ENCODE measurements around the gene FAM237B. TPM values are rescaled to one million over a fixed set of nuclear protein-coding genes. Genes with fewer than 3 reads are reported as not detected.

Gene FAM237B
- total RNA-seq, 2 donors from 2014 or later, result not detected

GRCh38 chr7:90334193-90334843 lies 13.2 kb upstream of the FAM237B start:
- TF ChIP-seq POLR2A (IDR thresholded peaks at IDR 0.05) (no peak), CTCF (IDR thresholded peaks at IDR 0.05) (no peak)
- ATAC-seq, result no peak
- no peak for DNase-seq
- Histone ChIP-seq H3K4me3 (no peak overlapping the region), H3K27ac (no peak overlapping the region), H3K36me3 (replicated peaks in 1 of 2; ENCODE audit: insufficient read depth in 1 of 2, low read depth in 2 of 2) (no peaks in the 10 kb centered on the region), H3K4me1 (no peaks in the 10 kb centered on the region), H3K9me3 (no peaks in the 10 kb centered on the region), H3K27me3 (no peaks in the 10 kb centered on the region)
- 94 to 95% methylated on average over 12 to 34 of the region's 48 CpGs for WGBS, 2 donors
- intact Hi-C loops (cut with DNase I), result no loop called here

- no peak overlapping the region for H3K27ac ChIP-seq
- no peaks in the 10 kb centered on the region for H3K9me3 ChIP-seq
- no peaks in the 10 kb centered on the region for H3K36me3 ChIP-seq (replicated peaks in 1 of 2; ENCODE audit: insufficient read depth in 1 of 2, low read depth in 2 of 2)
- peaks cover 0 to 10% of the 10 kb centered on the region in 2 donors for H3K27me3 ChIP-seq
- DNase-seq (no peak), ATAC-seq (no peak)
- H3K4me3 ChIP-seq, result no peak overlapping the region
- no peaks in the 10 kb centered on the region for H3K4me1 ChIP-seq
- intact Hi-C loops (cut with DNase I), result no loop called here
- TF ChIP-seq CTCF (IDR thresholded peaks at IDR 0.05), result no peak
- TF ChIP-seq POLR2A (IDR thresholded peaks at IDR 0.05), result no peak
- WGBS, 2 donors, result 0 to 31% methylated on average over 1 of the region's 1 CpG
These were observed 5.4 kb upstream of the FAM237B start for GRCh38 chr7:90326500-90326899.

GRCh38 chr7:90322837-90323236 lies 1.7 kb upstream of the FAM237B start:
- Histone ChIP-seq H3K9me3 (no peaks in the 10 kb centered on the region), H3K4me3 (no peak overlapping the region), H3K4me1 (peaks cover 11% of the 10 kb centered on the region), H3K27me3 (peaks cover 0 to 23% of the 10 kb centered on the region in 2 donors), H3K27ac (no peak overlapping the region), H3K36me3 (replicated peaks in 1 of 2; ENCODE audit: insufficient read depth in 1 of 2, low read depth in 2 of 2) (no peaks in the 10 kb centered on the region)
- intact Hi-C loops (cut with DNase I), result no loop called here
- TF ChIP-seq POLR2A (IDR thresholded peaks at IDR 0.05), result no peak
- no peak for ATAC-seq
- DNase-seq, result no peak

- Histone ChIP-seq H3K36me3 (replicated peaks in 1 of 2; ENCODE audit: insufficient read depth in 1 of 2, low read depth in 2 of 2) (no peaks in the 10 kb centered on the region), H3K9me3 (no peaks in the 10 kb centered on the region), H3K4me1 (peaks cover 11% of the 10 kb centered on the region), H3K4me3 (no peak overlapping the region), H3K27me3 (peaks cover 0 to 23% of the 10 kb centered on the region in 2 donors), H3K27ac (no peak overlapping the region)
- intact Hi-C loops (cut with DNase I), result no loop called here
- ATAC-seq (no peak), DNase-seq (no peak)
- no peak for TF ChIP-seq POLR2A (IDR thresholded peaks at IDR 0.05)
- no peak for TF ChIP-seq CTCF (IDR thresholded peaks at IDR 0.05)
- WGBS, 2 donors, result 12 to 19% methylated on average over 7 of the region's 7 CpGs
These were observed 695 bp downstream of the FAM237B start for GRCh38 chr7:90320418-90320800.

- no peaks in the 10 kb centered on the region for H3K36me3 ChIP-seq (replicated peaks in 1 of 2; ENCODE audit: insufficient read depth in 1 of 2, low read depth in 2 of 2)
- no peak overlapping the region for H3K27ac ChIP-seq
- no peak overlapping the region for H3K4me3 ChIP-seq
- ATAC-seq, result no peak
- H3K4me1 ChIP-seq, result peaks cover 11% of the 10 kb centered on the region
- peaks cover 0 to 23% of the 10 kb centered on the region in 2 donors for H3K27me3 ChIP-seq
- H3K9me3 ChIP-seq, result no peaks in the 10 kb centered on the region
- no peak for TF ChIP-seq POLR2A (IDR thresholded peaks at IDR 0.05)
- no peak for TF ChIP-seq CTCF (IDR thresholded peaks at IDR 0.05)
- intact Hi-C loops (cut with DNase I), result no loop called here
- no peak for DNase-seq
- 75 to 81% methylated on average over 7 of the region's 7 CpGs for WGBS, 2 donors
These were observed 1.1 kb downstream of the FAM237B start for GRCh38 chr7:90320014-90320413.
